Colonic mucosa (tissue), 4 donors: Measurements from ENCODE around the gene SNN. TPM values are rescaled to one million over a fixed set of nuclear protein-coding genes. Genes with fewer than 3 reads are reported as not detected.

Source experiments
- DNase-seq: peaks from one replicate; pipeline ENCODE4 v3.0.0-alpha.2; 2020
- H3K27ac ChIP-seq: fragments of 200-600 bp; one replicate; pipeline ENCODE4 v1.8.0; 2021
- H3K27me3 ChIP-seq: fragments of 200-600 bp; one replicate; pipeline ENCODE4 v1.8.0; 2021
- H3K36me3 ChIP-seq: fragments of 200-600 bp; one replicate; pipeline ENCODE4 v1.8.0; 2021
- H3K4me1 ChIP-seq: fragments of 200-600 bp; one replicate; pipeline ENCODE4 v1.8.0; 2021; ENCODE audit warnings: mild to moderate bottlenecking
- H3K4me3 ChIP-seq: fragments of 200-600 bp; one replicate; pipeline ENCODE4 v1.8.0; 2021
- H3K9ac ChIP-seq, 2 donors: one replicate each; pipeline ENCODE4 v1.7.0; 2013; ENCODE audit warnings: control low read depth in 2 of 2, low read depth in 2 of 2, low read length in 2 of 2
- H3K9me3 ChIP-seq: fragments of 200-600 bp; one replicate; pipeline ENCODE4 v1.8.0; 2021
- intact Hi-C: fragments of 100-400 bp; cut with DNase I; formaldehyde crosslinking; loops from one replicate; pipeline ENCODE4 v1.14.1; 2022
- total RNA-seq, 2 donors: library from RNA; stranded (reverse); fragmentation: NEBNext Ultra II Directional in 1 of 2; extraction: Animal tissue kit (Norgen Biotek cat#: 25700) in 1 of 2; gene quantifications; one replicate each; pipeline ENCODE4 v1.2.1, GENCODE V29; 2021
- TF ChIP-seq, protein P1 (sequence below): fragments of 200-600 bp; IDR thresholded peaks from one replicate; pipeline ENCODE4 v1.8.0; 2022; ENCODE audit warnings: antibody characterized with exemption, mild to moderate bottlenecking
- donor health status: healthy.
- donor health status: DM: no; HTN: no; CAD: no.
- donor health status: DM: no; HTN: no; CAD: no.

SNN gene
- total RNA-seq, 2 donors from 2014 or later = 2.4 to 5.6 TPM

- TF ChIP-seq, protein P1, sequence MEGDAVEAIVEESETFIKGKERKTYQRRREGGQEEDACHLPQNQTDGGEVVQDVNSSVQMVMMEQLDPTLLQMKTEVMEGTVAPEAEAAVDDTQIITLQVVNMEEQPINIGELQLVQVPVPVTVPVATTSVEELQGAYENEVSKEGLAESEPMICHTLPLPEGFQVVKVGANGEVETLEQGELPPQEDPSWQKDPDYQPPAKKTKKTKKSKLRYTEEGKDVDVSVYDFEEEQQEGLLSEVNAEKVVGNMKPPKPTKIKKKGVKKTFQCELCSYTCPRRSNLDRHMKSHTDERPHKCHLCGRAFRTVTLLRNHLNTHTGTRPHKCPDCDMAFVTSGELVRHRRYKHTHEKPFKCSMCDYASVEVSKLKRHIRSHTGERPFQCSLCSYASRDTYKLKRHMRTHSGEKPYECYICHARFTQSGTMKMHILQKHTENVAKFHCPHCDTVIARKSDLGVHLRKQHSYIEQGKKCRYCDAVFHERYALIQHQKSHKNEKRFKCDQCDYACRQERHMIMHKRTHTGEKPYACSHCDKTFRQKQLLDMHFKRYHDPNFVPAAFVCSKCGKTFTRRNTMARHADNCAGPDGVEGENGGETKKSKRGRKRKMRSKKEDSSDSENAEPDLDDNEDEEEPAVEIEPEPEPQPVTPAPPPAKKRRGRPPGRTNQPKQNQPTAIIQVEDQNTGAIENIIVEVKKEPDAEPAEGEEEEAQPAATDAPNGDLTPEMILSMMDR = no peak
- intact Hi-C loops = no loop called here
- Histone ChIP-seq H3K27me3 (no peaks in the 10 kb centered on the region), H3K4me1 (no peaks in the 10 kb centered on the region), H3K9ac (no peak overlapping the region), H3K36me3 (no peaks in the 10 kb centered on the region), H3K27ac (no peak overlapping the region), H3K9me3 (no peaks in the 10 kb centered on the region), H3K4me3 (no peak overlapping the region)
- DNase-seq = no peak
Measured at GRCh38 chr16:11655655-11656054, 12.6 kb upstream of the SNN start.

DNA sequence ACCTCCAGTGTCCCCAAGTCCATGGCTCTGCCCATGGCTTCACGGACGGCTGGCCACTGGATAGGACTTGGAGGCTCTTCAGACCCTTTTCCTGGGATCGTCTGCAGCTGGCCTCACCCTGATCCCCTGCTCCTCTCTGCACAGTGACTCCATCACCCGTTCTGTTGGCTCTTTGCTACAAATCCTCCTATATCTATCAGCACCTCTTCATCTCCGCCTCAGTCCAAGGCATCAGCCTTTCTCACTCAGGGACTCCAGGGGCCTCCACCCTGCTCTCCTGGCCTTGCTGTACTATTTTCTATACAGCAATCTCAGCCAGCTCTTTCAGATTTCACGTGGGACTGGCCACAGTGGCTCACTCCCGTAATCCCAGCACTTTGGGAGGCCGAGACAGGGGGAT is 10.7 kb upstream of the SNN start:
- Histone ChIP-seq H3K4me3 (no peak overlapping the region), H3K4me1 (no peaks in the 10 kb centered on the region), H3K27ac (no peak overlapping the region), H3K36me3 (no peaks in the 10 kb centered on the region), H3K9me3 (no peaks in the 10 kb centered on the region), H3K27me3 (no peaks in the 10 kb centered on the region), H3K9ac (no peak overlapping the region)
- TF ChIP-seq, protein P1 = no peak
- no peak for DNase-seq
- intact Hi-C loops = no loop called here

- H3K27ac ChIP-seq = no peak overlapping the region
- H3K4me3 ChIP-seq = no peak overlapping the region
- intact Hi-C loops = no loop called here
- H3K27me3 ChIP-seq = no peaks in the 10 kb centered on the region
- H3K4me1 ChIP-seq = no peaks in the 10 kb centered on the region
- TF ChIP-seq, protein P1 = no peak
- H3K9ac ChIP-seq = no peak overlapping the region
- DNase-seq = no peak
- H3K36me3 ChIP-seq = no peaks in the 10 kb centered on the region
- no peaks in the 10 kb centered on the region for H3K9me3 ChIP-seq
Measured at GRCh38 chr16:11658896-11659708, 9.2 kb upstream of the SNN start.

GRCh38 chr16:11660565-11660964 is 7.7 kb upstream of the SNN start:
- TF ChIP-seq, protein P1 = no peak
- no peaks in the 10 kb centered on the region for H3K27me3 ChIP-seq
- no peaks in the 10 kb centered on the region for H3K4me1 ChIP-seq
- H3K9me3 ChIP-seq = no peaks in the 10 kb centered on the region
- no peak overlapping the region for H3K9ac ChIP-seq
- DNase-seq = no peak
- no peak overlapping the region for H3K27ac ChIP-seq
- no peaks in the 10 kb centered on the region for H3K36me3 ChIP-seq
- H3K4me3 ChIP-seq = no peak overlapping the region
- intact Hi-C loops = no loop called here

GRCh38 chr16:11662582-11662981 is 5.7 kb upstream of the SNN start:
- no peak for DNase-seq
- TF ChIP-seq, protein P1 = no peak
- Histone ChIP-seq H3K27ac (no peak overlapping the region), H3K4me1 (no peaks in the 10 kb centered on the region), H3K27me3 (no peaks in the 10 kb centered on the region), H3K9ac (no peak overlapping the region), H3K9me3 (no peaks in the 10 kb centered on the region), H3K4me3 (no peak overlapping the region), H3K36me3 (no peaks in the 10 kb centered on the region)
- intact Hi-C loops = no loop called here
